GM21526 (cell line): ENCODE results near the gene FANCE.
A peak's percentile ranks its signal among the peaks of the same experiment; 100 is the strongest.

Experiments
- ATAC-seq: cut with Tn5 transposase; IDR thresholded peaks from one replicate; pipeline ENCODE4 v1.9.1; 2021; ENCODE audit warnings: moderate library complexity; ENCODE audit not compliant: unreplicated experiment, low FRiP score

FANCE gene

GRCh38 chr6:35463292-35463691 lies 11.2 kb downstream of the FANCE start:
- no peak for ATAC-seq

DNA sequence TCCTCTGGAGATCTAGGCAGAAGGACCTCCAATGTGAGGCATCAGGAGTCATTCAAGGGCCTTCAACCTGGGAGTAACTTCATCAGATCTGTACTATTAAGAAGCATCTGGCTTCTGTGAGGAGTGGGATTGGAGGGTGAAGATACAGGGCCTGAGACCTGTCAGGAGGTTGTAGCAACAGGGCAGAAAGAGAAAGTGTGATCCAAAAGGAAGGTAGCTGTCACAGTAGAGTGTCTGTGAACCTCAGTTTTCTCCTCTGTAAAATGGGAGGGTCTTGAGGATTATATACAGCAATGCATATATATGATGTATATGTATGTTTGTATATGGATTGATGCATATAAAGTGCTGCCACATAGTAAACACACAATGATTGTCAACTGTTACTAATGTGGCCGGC lies 13.5 kb downstream of the FANCE start:
- no peak for ATAC-seq

DNA sequence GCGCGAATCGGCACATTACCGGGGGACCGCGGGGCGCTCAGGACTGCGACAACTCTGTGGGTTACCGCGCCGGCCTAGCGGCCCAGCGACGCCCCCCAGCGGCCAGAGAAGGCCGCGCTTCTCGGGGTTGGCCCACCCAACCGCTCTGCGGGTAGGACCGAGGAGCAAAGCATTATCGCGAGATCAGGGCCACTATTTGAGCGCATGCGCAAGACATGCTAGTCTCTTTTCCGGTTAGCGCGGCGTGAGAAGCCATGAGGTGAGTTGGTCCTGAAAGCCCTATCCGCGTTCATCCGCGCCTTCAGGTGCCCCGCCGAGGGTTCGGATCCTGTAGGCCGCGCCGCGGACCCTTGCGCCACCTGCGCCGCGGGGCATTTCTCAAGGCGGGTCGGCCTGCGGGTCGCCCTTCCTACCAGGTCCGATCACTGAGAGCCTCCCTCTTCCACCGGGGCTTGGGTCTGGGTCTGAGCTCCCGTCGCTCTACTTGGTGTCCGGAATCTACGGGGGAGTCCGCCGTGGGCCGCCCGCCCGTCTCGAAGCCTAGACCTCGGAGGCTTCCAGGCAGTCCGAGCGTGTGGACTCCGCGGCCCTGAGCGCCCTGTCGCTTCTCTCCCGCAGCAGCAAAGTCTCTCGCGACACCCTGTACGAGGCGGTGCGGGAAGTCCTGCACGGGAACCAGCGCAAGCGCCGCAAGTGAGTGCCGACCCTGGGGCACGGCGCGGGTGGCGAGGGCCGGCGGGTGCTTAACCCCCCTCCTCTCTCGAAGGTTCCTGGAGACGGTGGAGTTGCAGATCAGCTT lies 16.2 kb downstream of the FANCE start, which contains the start of gene RPL10A:
RPL10A (plus strand) TSS at position 221 of the 799 bp plus-strand sequence; CDS start at position 255, 34 bp downstream.
- ATAC-seq: peak; percentile 67

GRCh38 chr6:35468980-35469750 lies 17.0 kb downstream of the FANCE start:
- ATAC-seq: no peak

DNA sequence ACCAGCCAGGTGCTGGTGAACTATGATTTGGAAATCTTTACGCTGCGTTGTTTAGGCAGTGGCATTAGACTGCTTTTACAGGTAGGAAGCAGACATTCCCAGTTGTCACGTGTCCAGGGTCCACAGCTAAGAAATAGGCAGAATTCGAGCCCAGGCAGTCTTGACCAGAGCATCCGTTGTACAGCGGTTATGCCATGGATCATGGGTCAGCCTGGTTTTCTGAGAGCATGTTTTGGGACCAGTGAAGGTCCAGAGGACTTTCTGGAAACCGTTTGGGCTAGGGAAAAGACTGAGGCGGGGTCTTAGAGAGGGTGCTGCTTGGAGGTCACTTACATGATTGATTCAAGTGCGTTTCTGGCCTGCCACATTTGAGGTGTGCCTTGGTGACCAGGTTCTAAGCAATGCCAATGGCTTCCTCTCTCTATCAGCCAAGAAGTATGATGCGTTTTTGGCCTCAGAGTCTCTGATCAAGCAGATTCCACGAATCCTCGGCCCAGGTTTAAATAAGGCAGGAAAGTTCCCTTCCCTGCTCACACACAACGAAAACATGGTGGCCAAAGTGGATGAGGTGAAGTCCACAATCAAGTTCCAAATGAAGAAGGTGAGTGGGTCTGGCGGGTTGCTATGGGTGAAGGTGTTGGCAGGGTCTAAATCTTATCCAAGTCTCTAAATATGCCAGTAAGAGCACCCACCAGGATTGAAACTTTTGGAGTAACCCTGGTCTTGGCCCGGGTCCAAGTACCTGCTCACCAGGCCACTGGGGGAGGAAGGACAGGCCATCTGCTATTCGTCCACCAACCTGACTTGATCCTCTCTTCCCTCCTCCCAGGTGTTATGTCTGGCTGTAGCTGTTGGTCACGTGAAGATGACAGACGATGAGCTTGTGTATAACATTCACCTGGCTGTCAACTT lies 17.9 kb downstream of the FANCE start:
- no peak for ATAC-seq

DNA sequence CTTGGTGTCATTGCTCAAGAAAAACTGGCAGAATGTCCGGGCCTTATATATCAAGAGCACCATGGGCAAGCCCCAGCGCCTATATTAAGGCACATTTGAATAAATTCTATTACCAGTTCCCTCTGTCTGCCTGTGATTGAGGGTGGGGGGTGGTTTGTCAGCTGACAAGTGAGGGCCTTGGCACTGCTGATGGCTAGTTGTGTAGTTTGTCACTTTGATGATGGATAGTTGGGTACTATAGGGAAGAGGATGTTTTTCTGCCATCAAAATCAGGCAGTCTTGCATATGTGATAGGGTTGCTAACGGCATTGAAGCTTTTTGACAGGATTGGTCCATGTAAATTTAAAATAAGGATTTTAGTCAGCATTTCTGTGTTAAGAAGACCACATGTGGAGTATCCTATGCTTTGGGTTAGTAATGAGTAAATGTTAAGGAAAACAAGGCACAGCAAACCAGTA lies 18.6 kb downstream of the FANCE start:
- ATAC-seq: no peak

DNA sequence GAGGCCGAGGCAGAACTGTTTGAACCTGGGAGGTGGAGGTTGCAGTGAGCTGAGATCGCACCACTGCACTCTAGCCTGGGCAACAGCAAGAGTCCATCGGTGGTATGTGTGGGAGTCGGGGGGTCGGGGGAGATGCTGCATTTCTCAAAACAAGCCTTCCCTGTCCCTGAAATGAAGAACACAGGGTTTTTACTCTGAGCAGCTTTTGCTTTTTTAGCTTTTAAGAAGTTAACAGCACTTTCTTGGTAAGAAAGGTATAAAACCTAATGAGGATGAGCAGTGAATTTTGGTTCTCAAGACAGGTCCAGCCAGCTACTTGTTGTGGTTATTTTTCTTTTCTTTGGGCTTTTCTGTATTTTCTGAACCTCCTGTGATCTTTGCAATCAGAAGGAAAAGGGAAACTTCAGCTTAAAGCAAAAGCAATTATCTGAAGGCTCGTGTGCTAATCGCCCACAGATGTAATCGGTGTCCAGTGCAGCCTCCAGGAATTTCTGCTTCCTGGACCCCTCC lies 19.8 kb downstream of the FANCE start:
- no peak for ATAC-seq

DNA sequence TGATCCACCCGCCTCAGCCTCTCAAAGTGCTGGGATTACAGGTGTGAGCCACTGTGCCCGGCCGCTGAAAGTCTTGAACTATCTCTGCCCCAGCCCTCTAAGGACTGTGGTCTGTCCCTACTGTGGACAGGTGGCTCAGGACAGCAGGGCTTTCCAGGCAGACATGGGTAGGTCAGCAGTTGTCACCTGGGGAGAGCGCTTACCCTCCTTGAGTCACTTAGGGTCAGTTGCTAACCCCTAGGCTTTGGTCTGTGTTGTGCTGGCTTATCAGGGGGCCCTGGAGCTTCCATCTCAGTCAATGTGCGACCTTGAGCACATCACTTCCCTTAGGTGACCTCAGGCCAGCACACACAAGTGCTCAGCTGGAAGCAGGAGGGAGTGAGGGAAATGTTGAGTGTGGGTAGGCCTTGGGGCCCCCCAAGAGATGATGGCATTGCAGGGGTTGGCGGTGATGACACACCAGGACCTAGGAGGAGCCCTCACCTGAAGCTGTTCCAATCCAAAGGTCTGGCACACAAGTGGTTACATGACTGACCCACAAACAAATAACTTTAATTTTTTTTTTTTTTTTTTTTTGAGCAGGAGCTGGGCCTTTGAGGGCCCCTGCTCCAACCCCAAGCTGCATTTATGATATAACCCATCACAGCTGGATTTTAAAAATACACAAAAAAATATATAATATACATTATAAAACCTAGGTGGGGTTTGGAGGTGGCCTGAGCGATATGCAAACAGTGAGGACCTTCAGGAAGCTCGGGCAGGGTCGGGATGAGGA lies 21.1 kb downstream of the FANCE start:
- no peak for ATAC-seq

DNA sequence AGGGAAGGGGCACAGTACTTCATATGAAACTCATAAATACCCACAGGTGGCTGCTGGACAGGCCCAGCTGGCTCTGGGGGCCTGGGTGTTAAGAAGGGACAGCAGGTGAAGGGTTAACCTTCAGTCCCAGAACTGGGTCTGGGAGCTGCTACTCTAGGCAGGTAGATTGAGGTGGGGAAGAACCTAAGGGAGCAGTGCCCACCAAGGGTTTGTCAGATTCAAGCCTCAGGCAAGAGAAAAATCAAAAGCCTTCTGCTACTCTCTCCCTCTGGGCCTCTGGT lies 21.7 kb downstream of the FANCE start:
- no peak for ATAC-seq

DNA sequence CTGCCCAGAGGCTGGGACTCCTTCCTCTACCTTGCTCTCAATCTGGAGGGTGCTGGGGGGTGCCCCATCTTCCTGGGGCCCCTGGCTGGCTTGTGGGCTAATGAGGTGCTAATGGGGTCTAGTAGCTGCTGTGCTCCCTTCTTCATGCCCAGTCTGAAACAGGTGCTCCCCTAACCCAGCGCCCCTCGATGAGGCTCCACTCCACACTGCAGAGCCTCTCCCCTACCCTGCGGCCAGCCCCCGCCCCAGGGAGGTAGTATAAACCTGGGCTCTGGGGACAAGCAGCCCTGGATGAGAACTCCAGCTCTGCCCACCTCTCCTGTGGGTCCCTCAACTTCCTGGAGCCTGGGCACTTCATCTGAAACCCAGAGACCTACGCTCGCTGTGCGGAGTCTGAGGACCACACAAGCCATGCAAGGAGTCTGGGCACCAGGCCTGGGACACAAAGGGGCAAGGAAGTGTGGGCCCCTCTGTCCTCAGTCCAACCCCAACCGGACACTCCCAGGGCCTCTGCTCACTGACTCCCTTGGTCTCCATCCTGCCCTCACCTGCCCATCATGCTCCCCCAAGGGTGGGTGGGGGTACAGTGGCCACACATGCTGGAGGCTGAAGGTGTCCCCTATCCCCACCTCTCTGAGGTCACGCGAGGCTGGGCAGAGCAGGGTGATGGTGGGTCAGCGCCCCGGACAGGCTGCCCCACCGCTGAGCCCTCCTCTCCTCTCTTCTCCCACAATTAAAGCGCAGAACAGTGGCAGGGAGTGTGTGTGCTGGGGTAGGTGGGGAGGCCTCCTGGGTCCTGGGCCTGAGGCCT lies 22.2 kb downstream of the FANCE start:
- no peak for ATAC-seq

- no peak for ATAC-seq
Measured at GRCh38 chr6:35474942-35475570, 22.9 kb downstream of the FANCE start.

DNA sequence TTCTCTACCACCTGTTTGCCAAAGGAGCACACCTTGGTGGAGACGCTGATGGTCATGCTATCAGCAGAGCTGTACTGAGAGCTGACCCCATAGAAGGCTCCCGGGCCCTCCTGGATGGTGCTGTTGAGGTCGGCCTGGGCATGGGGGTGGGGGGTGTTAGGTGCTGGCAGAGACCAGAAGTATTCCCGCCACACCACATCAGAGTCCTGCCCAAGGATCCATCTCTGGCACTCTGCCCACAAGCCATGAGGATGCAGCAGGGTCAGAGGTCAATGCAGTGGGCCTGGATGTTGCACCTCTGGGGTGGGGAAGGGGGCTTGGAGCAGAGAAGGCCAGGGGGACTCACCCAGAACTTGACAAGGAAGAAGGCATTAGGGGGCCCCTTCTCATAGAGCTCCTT lies 23.4 kb downstream of the FANCE start:
- no peak for ATAC-seq

- ATAC-seq: no peak
Measured at GRCh38 chr6:35476004-35476403, 23.9 kb downstream of the FANCE start.

GRCh38 chr6:35477028-35477427 lies 24.9 kb downstream of the FANCE start:
- no peak for ATAC-seq

GRCh38 chr6:35477551-35478179 lies 25.5 kb downstream of the FANCE start:
- no peak for ATAC-seq

DNA sequence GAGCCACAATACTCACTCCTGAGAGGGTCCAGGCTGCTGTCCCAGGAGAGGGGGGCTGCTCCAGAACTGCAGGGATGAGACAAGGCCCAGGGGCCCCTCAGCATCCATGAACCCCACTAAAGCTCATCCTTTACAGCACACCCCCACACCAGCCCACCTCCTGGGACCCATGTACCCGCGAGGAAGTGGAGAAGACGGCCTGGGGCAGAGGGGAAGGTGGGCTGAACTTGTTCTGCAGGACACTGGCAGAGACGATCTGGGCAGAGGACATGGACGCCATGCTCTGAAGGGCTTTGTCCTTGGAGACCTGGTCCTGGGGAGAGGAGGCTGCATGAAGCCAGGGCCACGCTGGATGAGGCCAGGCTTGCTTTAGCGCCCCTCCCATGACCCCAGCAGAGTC lies 26.1 kb downstream of the FANCE start:
- no peak for ATAC-seq

DNA sequence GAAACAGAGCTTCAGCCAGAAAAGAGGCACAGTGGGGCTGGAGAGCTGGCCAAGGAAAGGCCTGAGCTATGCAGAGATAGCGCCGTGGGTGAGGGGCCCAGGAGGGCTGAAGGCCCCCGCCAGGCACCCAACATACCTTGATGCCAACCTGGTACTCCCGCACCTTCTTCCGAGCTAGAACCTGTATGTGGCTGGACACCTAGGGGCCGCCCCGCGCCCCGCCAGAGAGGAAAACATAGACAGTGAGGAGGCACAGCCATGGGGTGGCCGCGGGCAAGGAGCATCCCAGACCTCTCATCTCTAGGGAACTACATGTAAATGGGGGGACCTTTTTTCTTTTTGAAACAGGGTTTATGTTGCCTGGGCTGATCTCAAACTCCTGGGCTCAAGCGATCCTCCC lies 28.0 kb downstream of the FANCE start:
- ATAC-seq: no peak

DNA sequence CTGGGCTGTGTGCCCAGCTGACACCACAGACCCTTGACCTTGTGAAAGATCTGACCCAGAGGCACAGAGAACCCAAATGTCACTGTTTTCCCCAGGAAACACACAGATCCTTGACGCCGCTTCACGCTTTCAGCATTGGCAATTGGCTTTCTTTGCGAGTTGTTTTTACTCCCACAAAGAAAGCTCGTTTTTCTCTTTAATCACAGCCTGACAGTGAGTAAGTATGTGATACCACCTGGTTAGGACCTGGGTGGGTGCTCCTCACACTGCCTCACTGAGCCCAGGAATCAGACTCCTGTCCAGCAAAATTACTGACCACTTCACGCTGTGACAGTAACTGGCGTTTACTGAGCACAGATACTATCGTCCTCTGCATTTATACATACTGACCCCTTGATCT lies 29.1 kb downstream of the FANCE start:
- no peak for ATAC-seq
